Germinal center (tissue), 1 donor: ENCODE measurements around the gene ADGRG7.
A peak's percentile ranks its signal among the peaks of the same experiment; 100 is the strongest.
"Not testable (repeated sequence)": the region's sequence is repeated elsewhere in the genome, so short reads cannot be mapped to it uniquely, and the experiment has no call there.

Source experiments
- DNase-seq: peaks from one replicate; pipeline ENCODE4 v3.0.0; 2012; ENCODE audit warnings: mixed read lengths, low spot score

ADGRG7 gene

DNA sequence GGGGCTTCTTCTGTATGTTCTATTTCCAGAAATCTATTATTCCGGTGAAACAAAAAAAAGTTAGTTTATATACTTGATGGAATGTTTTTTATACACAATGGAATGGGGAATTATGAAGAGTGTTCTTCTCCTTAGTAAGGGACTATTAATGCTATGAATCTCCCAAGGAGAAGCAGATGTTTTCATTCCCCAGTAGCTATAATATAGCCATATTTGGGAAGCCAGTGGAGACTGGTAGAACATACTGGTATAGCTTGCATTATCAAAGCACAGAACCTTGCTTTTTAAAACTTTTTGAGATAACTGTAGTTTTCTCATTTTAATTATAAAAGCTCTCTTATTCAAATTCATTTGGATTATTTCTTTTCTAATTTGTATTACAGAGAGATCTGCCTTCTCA, 38.3 kb downstream of the ADGRG7 start:
- no peak for DNase-seq

DNA sequence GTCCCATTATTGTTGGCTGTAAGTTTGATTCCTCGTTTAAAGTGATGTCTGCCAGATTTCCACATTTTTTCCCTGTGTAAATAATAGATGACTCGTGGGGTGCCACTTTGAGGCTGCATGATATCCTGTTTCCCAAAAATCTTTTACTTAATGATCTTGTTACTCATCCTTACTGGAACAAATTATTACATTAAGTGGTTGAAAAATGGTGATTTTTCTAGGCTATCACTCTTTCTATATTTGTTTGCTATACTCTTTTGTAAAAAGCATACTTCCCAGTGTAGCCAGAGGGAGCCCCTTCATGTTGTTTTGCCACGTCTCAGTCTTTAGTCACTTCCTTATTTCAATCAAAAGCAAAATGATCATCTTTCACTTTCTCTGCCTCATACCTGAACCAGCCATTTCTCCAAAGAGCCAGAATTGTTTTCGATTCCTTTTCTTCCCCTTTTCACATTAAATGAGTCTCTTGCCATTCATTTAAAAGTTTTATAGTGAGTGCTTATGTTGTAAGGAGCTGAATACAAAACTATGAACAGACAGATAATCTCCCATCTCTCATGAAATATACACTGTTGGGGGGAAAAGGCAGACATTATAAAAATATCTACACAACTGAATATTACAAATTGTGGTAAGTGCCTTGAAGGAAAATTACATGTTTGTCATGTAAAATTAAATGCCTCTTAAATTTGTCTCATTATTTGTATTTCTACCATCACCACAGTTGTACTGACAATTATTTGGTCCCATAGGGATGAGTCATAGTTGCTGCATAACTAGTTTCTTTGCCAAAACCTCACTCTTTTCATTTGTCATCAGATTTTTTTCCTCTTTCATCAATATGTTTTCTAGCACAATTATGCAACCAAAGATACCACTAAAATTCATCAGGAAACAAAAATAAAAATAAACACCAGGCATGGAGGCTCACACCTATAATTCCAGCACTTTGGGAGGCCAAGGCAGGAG, 41.5 kb downstream of the ADGRG7 start:
- DNase-seq, result peak; percentile 36

DNA sequence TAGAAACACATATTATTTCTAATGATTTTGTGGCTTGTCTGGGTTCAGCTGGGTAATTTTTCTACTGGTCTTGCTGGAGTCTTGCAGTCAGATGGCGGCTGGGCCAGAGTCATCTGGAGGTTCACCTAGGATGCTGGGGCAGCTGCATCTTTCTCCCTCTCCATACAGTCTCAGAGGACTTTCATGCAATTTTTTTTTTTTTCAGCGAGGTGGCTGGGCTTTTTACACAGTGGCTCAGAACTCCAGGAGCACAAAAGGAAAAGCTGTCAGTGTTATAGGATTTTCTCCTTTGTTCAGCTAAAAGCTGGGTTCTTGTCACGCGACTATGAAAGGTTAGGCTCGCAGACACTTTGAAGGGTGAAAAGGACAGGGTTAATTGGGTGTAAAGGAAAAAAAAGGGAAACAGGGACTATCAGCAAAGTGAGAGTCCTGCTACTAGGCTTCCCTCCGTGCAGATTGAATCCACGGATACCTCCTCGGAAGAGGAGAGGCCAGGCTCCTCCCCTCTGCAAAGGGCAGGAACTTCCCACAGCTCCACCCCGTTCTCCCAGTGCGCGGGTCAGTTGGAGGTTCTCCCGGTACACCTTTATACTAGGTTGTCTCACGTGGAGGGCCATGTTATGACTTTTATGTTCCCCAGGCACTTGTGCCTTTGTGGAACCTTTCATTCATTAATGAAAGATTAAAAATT, 44.3 kb downstream of the ADGRG7 start:
- no peak for DNase-seq

DNA sequence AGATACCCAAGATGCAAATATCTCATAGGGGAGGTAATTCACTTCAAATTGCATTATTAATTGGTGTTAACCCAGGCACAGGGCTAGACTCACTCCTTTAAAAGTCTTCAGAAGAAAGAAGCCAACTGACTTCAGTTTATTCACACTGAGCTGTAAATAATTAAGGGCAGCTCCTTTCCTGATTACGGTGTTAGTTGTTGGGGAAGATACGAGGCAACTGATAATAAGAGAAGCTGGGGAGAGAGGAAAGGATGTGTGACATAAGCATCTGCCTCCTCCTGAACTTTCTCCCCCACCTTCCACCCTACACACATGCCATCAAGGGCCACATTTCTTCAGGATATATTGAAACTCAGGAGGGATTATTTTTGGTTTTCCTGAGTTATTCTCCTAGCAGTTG, 47.5 kb downstream of the ADGRG7 start:
- DNase-seq, result no peak

DNA sequence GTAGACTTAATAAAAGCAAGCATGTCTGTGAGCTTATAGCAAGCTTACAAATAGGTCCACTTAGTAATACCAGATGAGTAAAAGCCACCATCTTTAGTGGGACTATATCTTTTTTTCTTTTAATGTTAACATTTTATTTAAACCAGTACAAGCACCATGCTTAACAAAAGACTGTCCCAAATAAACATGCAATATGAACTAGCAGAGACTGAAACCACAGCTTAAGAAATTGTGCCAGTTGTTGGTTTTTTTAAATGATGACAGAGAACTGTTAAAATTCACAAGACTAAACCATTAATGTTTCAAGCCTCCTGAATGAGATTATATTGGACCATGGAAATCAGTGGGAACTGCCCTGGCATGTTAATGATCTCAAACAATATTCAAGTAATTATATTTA, 51.9 kb downstream of the ADGRG7 start:
- DNase-seq, result not testable (repeated sequence)

DNA sequence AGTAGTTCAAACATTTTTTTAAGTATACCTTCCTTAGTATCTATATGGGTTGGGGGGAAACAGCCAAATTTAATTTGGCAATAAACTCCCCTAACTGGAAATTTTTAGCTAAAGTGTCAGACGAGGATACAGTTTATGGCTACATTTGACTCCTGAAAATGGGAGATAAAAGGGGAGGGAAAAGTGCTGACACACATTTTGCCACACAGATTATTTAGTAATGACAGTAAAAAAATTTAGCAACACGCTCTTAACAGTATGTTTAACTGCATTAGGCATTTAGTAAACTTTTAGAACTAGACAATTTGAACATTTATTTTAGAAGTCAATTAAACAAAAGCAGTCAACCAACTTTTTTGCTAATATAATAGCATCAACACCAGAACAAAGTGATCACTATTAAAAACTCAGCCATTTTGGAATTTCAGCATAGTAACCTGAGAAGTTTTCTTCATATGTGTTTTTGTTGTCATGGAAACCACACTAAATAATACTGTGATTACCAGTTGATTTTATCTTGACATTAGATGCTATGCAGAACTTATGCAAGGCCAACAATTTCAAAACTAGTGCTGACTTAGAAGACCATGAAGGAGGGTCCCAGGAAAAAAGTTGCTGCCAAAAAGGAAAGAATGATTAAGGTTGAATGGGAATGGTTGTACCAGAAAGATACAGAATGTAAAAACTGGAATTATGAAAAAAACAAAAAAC, 52.9 kb downstream of the ADGRG7 start:
- no peak for DNase-seq

DNA sequence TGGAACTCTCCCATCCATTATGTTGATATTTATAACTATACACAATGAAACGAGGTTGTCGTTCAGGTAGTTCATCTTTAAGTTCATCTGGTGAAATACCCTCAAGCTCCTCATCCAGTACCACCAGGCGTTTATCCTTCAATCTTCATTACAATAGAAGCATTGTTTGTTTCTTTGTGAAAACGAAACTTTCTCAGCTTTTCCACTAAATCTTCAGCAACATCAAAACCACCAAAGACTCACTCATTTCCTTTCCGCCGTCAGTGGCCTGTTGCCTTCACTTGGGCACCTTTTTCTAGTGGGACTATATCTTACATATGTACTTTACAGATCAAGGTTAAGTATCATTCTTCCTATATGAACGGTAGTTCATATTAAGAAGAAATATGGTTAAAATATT, 55.8 kb downstream of the ADGRG7 start:
- DNase-seq, result no peak

DNA sequence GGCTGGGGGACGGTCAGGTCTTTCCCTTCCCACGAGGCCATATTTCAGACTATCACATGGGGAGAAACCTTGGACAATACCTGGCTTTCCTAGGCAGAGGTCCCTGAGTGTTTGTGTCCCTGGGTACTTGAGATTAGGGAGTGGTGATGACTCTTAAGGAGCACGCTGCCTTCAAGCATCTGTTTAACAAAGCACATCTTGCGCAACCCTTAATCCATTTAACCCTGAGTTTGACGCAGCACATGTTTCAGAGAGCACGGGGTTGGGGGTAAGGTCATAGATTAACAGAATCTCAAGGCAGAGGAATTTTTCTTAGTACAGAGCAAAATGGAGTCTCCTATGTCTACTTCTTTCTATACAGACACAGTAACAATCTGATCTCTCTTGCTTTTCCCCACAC, 57.3 kb downstream of the ADGRG7 start:
- not testable (repeated sequence) for DNase-seq

DNA sequence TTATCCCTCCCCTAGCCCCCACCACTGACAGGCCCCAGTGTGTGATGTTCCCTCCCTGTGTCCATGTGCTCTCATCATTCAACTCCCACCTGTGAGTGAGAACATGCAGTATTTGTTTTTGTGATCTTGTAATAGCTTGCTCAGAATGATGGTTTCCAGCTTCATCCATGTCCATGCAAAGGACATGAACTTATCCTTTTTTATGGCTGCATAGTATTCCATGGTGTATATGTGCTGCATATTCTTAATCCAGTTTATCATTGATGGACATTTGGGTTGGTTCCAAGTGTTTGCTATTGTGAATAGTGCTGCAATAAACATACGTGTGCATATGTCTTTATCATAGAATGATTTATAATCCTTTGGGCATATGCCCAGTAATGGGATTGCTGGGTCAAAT, 57.9 kb downstream of the ADGRG7 start:
- DNase-seq, result not testable (repeated sequence)

DNA sequence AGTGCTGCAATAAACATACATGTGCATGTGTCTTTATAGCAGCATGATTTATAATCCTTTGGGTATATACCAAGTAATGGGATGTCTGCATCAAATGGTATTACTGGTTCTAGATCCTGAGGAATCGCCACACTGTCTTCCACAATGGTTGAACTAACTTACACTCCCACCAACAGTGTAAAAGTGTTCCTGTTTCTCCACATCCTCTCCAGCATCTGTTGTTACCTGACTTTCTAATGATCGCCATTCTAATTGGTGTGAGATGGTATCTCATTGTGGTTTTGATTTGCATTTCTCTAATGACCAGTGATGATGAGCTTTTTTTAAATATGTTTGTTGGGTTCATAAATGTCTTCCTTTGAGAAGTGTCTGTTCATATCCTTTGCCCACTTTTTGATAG, 61.6 kb downstream of the ADGRG7 start:
- DNase-seq, result not testable (repeated sequence)

DNA sequence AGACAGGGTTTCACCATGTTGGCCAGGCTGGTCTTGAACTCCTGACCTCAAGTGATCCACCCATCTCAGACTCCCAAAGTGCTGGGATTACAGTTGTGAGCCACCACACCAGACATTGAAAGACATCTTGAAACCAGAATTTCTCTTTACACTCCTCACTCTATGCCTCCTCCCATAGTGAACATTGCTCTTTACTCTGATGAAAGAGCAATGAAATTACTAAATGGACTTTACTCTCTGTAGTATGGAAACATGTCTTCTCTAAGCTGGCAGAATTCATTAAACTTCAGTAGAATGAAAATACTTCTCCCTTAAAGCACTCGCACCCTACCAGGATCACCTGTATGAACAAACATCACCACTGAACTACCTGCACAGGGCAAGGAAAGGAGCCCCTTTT, 72.1 kb downstream of the ADGRG7 start:
- DNase-seq, result no peak

DNA sequence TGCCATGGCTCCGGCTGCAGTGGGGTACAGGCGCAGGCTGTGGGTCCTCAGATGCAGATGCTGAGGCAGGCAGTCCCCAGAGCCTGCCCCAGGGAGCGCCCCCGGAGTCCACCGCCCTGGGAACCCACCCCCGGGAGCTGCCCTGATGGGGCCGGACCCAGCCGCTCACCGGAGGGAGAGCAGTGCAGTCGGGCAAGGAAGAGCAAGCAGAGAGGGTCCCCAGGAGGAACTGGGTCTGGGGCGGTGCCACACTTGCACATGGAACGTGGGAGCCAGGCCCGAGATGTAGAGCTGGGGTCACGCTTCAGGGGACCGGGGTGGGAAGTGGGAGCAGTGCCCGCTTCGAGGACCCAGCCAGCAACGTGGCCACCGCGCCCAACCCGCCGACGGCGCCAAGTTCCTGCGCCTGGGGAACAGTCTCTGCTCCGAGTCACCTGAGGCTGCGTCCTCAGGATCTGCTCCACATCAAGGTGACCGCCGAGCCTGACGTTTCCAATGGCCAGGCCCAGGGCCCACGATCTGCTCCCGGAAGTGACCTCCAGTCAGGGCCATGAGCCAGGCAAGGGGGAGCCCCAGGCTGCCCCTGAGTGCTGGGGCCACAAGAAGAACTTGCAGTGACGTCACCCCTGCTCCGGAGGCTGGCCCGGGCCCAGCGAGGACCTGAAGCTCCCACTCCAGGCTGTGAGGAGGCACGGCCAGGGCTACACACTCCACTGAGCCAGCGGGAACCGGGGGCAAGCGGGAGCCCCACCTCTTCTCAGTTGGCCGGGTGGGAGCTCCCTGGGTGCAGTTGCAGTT, 72.9 kb downstream of the ADGRG7 start:
- no peak for DNase-seq

DNA sequence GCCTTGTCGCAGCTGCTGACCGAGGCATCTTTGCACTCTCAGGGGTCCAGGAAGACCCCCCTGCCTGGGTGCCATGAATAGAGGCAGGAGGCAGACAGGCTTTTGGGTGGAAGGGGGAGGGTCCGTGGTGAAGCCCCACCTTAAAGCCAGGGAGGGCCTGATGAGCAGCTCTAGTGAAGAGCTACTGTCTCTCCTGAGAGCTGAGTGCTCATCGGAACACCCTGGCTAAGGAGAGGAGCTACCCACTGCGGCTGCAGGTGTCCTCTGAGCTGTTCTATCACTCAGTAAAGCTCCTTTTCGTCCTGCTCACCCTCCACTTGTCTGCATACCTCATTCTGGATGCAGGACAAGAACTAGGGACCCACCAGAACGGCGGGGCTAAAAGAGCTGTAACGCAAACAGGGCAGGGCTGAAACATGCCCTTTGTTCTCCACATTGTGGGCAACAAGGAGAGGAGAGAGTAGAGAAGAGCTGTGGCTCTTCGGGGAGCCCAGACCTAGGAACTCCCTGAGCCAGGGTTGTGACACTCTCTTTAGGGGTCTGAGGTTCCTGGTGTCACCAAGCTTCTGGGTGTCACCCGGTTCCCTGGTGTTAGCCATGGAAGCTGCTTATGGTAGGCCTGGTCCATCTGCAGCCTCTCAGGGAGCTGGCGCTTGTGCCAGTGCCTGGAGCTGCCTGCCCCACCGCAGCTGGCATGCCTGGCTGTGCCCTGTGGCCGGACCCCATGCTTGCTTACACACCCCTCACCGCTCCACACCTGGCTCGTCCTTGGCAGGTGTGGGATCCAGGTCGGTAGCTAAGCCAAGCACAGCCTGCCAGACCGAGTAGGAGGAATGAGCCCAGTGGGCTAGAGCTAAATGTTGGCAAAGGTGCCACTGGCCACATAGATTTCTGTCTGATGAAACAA, 73.7 kb downstream of the ADGRG7 start:
- no peak for DNase-seq

DNA sequence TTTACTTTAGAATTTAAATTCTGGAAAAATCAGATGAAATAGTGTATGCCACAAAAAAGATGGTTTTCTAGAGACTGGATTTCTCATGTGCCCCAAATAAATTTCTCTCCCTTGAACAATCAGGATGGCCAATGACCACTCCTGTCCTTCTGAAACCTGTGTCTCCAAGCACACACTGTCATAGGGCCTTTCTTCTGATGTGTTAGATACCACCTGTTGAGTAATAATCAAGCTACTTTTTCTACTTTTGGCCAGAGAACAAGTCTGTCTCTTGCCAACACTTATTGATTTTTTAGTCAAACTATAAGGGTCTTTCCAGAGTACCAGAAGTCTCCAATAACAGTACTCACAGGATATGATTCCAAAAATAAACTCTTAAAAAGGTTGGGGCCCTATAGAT, 83.8 kb downstream of the ADGRG7 start:
- no peak for DNase-seq

DNA sequence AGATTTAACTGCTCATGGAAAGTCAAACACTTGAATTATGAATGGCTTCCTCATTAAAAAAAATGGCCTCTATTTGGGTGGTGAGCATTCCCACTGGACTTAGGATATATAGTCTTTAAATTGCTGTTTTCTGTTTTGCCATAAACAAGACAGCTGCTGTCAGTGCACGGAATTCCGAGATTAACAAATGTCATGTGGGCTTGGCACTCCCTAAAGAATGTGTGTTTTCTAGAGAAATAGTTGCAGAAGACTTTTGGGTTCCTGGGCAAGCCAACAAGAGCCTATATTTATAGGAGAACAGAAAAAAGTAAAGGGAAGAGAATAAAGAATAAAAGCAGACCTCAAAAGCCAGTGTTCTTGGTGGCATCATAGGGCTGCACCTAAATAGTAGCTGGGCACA, 86.3 kb downstream of the ADGRG7 start:
- no peak for DNase-seq

DNA sequence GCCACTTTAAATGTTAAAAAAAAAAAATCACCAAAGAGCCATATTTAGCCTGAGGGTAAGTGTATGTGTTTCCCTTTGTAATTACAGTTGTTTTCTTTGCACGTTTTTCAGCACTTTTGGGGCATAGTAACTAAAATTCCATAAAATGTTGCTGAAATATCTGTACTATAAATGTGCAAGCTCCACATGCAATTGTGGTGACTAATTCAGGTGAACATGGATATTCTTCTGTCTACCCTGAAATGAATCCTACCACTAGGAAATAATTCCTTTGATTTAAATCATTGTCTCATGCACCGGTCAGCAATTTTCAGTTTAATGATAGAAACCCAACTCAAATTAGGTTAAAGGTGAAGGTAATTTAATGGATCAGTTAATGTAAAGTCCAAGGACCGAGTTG, 86.8 kb downstream of the ADGRG7 start:
- DNase-seq, result no peak

DNA sequence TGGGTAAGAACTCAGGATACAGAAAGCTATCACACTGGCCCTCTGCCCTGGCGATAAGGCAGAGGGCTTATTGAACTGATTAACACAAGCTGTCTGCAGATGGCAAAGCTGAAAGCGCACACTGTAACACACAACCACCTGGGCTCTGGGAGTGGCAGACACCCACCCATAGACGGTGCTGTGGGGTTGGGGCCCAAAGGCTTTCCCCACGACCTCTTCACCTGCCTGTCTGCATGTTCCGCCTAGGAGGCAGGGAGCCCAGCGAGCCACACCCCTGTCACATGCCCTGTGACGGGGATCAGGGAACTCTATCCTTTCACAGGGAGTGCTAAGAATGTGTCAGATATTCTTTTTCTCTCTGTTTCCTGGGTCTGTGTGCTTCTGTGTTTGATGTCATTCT, 87.8 kb downstream of the ADGRG7 start:
- DNase-seq, result no peak

DNA sequence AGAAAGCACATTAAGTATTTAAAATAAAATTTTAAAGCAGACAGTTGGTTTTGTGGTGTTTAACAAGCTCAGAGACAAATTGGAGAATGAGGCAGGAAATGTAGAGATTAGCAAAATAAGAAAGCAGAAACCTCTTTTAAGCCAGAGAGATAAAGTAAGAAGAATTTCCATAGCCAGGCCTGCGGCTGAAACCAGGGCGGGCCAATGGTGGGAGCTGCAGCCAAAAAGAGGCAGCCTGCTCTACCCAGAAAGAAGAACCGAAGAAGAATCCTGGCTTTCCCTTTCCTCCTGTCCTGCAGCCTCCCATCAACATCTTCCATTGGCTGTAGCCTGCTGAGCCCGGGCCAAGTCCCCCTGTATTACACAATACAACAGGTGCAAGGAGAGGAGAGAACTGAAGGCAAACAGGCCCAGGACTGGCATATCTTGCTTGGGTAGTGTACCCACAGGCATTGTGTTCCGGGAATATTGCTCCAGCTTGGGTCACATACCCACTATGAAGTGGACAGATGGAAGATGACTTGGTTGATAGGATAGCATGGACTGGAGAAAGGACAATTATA, 88.4 kb downstream of the ADGRG7 start:
- no peak for DNase-seq

DNA sequence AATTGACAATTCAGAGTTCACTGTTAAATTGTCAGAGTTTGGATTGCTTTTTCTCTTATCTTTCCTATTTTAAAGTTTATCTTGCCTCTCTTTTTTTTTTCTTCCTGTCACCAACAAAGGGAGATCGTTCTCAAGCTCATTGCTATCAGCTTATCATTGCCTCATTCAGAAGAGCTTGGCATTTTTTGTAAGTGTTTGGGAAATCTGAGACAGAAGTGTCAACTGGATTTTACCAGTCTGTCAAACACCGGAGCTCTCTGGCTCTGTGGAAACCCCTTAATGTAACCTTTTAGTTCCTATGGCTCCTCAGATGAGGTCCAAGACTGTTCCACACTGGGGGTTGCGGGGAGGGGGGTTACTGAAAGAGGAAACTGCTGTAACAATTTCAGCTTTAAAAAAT, 89.3 kb downstream of the ADGRG7 start:
- DNase-seq, result no peak

DNA sequence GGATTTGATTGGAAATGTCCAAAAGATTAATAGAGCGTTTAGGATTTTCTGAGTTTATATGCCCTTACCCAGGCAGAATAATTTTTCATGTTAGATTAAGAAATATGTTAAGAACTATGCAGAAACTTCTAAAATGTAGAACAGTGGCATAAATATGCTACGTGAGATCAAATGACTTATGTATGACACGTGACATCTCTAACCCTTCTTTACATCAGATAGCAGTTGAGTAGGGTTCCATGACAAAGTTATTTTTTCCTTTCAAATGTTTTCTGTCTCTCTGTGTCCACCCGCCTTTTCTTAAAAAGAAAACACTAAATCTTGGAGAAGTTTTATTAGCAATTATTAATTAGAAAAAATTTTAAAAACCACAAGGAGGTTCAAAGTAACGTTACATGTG, 91.3 kb downstream of the ADGRG7 start:
- DNase-seq, result no peak
